Activated CD4-positive, alpha-beta T cell treated with anti-CD3 and anti-CD28 coated beads, Interleukin-2, Interleukin-4, amounts not matched to agents 100 ng/mL and 50 ng/mL, durations not matched to agents 16 hours and 8 hours (primary cell): ENCODE data around the gene GJC1.
A peak's percentile ranks its signal among the peaks of the same experiment; 100 is the strongest.

ENCODE experiments used
- DNase-seq: peaks from one replicate; pipeline ENCODE4 v3.0.0-alpha.2; 2020; ENCODE audit warnings: low spot score

The GJC1 gene

DNA sequence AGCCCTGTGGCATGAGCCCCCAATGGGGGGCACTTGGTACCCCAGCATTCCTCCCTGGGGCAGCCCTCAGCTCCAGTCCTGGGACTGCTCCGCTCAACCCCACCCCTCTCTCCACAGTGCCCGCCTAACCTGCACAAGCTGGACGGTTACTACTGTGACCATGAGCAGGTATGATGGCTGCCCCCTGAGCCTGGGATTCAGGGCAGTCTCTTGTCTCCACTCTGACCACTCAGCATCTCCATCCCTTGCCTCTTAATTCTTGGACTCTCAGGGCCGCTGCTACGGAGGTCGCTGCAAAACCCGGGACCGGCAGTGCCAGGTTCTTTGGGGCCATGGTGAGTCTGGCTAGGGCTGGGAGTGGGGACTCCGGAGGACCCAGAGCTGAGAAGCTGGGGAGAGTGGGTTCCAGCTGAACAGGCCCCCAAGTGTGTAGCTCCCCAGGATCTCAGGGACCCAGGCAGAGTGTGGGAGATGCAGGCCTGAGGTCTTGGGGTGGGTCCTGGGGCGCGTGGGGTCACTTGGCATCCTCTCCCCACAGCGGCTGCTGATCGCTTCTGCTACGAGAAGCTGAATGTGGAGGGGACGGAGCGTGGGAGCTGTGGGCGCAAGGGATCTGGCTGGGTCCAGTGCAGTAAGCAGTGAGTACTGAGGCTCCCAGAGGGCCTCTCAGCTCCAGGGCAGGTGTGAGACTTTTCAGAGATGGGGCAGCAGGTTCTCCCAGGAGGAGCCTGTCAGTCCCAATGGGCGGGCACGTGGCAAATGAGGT is 53.3 kb downstream of the GJC1 start:
- DNase-seq, result no peak

DNA sequence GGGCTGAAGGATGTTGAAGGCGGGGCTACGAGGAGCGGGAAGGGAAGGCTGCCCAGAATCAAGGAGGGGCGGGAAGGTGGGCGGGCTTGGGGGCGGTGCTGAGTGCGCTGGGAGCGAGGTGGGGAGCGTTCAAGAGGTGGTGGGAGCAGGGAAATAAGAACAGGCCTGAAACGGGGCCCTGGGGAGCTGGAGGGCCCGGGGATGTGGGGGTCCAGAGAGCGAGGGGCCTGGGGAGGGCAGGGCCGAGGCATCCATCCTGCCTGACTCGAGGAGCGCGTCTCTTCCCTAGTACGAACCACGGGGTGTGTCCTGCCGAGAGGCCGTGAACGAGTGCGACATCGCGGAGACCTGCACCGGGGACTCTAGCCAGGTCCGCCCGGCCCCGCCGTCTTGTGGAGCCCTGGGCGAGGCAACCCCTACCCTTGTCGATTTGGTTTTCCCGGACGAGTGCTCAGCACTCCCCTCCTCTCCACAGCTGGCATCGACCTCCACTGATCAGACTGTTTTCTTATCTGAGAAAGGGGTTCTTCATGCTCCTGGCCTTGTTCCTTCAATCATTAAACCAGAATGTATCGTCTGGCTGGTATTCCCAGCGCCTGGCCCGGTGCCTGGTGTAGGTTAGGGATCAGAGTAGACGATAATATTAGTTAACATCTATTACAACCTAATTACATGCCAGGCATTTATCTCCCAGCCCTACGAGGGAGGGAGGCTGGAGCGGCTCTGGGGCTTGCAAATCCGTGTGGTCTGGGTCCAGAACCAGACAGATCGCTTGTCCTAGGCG is 54.1 kb downstream of the GJC1 start:
- DNase-seq, result no peak

DNA sequence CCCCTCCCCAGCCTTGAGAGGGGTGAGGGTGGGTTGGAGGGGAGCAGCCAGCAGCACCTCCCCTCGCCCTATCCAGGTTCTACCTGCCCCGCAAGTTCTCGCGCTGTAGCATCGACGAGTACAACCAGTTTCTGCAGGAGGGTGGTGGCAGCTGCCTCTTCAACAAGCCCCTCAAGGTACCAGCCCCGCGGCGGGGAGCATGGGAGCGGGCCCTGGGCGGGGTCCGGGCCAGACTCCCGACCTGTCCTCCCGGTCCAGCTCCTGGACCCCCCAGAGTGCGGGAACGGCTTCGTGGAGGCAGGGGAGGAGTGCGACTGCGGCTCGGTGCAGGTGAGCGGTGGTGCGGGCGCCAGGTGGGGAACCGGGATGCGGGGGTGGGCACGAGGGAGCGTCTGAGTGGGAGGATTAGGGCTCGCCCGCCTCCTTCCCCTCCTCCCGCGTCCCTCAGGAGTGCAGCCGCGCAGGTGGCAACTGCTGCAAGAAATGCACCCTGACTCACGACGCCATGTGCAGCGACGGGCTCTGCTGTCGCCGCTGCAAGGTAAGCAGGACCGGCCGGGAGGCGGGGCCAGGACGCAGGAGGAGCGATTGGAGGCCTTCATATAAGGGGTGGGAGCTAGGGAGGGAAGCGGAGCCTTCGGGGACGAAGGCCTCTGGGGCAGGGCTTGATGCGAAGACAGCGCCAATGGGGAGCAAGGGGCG is 54.8 kb downstream of the GJC1 start:
- peak; percentile 97 for DNase-seq

DNA sequence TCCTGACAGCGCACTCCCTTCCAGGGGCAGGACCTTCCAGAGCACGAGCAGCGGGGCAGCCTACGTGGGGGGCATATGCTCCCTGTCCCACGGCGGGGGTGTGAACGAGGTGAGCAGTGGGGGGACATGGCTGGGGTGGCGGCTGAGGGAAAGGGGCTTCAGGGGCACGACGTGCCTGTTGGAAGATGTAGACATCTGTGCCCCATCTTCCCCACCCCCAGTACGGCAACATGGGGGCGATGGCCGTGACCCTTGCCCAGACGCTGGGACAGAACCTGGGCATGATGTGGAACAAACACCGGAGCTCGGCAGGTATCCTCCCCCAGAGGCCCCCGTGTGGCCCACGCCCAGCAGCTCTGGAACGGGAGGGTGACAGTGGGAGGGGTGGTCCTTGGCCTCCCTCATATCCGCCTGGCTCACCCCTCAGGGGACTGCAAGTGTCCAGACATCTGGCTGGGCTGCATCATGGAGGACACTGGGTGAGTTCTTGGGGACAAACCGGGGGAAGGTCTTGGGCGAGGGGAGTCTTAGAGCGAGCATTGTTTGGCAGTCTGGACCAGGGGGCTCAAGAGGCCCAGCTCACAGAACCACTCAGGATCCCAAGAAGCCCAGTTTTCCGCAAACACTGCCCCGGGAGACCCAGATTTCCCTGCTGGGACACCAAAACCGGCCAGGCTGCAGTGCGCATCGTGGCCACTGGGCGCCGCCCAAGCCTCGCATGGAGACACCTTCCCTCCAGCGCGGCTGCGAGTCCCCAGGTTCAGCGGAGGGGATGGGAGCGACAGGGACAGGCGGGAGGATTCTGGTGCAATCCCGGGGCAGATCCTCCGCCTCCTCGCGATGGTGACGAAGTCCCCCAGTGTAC is 55.6 kb downstream of the GJC1 start:
- DNase-seq, result peak; percentile 90

DNA sequence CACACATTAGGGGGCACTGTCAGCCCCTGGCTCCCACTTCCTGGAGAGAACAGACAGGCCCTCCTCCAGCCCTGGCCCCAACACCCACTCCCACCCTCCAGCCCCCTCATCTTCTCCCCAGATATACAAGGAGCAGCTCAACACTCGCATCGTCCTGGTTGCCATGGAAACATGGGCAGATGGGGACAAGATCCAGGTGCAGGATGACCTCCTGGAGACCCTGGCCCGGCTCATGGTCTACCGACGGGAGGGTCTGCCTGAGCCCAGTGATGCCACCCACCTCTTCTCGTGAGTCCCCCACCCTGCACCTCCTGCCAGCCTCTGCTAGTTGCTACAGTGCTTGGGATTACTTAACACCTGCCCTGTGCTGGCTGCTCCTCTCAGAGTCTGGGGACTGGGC is 56.9 kb downstream of the GJC1 start:
- no peak for DNase-seq

DNA sequence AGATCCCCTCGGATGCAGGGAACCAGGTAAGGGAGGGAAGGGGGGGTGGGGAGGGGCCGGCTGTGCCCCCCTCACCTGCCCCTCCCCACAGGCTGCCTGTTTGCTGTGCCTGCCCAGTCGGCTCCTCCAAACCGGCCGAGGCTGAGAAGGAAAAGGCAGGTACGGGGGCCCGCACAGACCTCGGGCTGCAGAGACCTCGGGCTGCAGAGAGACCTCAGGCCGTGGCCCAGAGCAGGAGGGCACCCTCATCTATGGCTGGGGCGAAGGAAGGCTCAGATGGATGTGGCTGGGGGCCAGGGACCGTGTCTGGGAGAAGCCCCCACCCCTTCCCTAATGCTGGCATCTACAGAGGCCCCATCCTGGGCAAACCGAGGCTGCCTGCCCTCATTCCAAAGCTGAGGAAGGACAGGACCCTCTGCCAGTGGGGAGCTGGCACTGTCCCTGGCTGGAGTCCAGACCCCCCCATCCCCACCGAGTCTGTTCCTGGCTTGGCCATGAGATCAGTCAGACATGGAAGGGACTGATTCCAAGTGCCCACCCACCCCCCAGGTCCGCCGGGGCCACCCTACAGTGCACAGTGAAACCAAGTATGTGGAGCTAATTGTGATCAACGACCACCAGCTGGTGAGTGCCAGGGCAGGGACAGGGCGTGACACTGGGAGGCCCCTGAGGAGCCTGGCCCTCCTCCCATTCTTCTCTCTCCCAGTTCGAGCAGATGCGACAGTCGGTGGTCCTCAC is 57.6 kb downstream of the GJC1 start:
- DNase-seq, result no peak

DNA sequence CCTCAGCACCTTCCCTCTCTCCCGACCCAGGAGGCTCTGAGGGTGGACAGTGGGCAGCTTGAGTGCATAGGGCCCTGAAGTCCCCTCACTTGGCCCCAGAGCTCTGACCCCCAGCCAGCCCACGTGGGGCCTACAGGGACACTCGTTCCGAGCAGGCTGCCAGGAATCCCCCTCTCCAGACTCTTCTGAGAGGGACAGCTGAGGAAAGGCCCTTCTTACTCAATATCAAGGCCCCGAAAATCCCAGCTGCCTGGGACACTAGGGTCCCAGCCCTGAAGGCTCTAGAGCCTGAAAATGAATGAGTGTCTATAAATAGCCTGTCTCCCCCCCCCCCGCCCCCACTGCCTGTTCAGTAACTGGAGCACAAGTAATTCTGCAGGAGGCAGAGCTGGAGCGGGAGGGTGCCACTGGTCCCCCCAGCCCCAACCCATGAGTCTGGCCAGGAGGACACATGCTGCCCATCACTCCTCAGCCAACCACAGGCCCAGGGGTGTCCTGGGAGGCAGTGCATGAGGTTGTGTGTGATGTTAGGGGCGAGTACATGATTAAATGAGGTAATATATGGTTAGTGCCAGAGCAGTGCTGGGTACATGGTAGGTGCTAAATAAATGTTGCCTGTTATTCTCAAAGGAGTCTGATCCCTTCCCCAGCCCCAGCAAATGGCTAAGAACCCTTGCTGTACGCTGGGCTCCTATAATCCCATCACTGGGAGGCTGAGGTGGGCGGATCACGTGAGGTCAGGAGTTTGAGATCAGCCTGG is 59.7 kb downstream of the GJC1 start:
- no peak for DNase-seq

DNA sequence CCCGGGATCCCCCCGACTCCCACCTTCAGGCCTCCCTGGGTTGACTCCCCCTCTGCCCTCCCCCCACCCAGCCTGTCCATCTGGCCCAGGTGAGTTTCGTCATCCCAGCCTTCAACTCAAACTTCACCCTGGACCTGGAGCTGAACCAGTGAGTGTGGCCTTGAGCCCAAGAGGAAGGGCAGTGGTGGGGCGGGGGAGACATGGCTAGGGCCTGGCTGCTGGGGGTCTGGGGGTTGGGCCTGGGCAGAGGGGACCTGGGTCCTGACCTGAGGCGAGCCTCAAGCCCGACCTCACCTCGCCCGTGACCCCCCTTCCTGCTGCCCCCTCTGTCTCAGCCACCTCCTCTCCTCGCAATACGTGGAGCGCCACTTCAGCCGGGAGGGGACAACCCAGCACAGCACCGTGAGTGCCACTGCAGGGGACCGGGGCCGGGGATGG is 60.4 kb downstream of the GJC1 start:
- no peak for DNase-seq

DNA sequence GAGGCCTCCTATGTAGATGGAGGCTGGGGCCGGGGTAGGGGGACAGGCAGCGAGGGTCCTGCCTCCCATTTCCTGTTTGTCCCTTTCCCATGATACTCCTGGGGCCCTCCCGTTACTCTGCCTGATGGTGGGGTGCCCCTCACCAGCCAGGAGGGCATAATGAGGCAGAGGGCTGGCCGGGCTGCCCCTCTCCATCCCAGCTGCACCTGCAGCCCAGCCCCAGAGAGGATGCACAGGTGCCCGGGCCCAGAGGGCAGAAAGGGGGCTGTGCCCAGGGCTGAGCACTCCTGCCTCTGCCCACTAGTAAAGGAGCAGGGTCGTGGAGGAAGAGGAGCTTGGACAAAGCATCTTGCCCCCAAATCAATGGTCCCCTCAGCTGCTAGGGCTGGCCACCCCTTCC is 60.9 kb downstream of the GJC1 start:
- no peak for DNase-seq

DNA sequence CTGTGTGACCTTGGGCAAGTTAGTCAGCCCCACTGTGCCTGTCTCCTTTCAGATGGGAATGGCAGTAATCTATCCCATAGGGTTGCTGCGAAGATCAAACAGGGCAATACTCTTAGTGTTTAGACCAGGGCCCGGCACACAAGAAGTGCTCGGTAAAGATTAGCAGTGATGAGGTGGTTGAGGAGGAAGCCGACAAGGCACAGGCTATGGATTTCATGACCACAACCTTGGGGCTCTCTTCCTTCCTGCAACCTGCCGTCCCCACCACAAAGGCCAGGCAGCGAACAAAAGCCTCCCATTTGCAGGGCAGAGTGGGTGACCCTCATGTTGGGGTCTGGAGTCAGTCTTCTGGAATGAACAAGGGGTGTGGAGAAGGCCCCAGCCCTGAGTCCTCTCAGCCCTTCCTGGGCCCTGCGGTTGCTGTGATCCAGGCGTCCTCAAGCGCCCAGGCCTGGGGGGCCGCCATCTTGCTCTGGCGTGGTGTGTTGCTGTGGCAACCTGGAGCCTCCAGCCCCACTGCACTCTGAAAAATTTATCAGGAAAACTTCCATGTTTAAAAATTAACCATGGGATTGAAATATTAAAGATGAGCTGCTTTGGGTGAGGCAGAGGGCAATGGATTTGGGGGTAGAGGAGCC is 61.5 kb downstream of the GJC1 start:
- DNase-seq, result no peak

DNA sequence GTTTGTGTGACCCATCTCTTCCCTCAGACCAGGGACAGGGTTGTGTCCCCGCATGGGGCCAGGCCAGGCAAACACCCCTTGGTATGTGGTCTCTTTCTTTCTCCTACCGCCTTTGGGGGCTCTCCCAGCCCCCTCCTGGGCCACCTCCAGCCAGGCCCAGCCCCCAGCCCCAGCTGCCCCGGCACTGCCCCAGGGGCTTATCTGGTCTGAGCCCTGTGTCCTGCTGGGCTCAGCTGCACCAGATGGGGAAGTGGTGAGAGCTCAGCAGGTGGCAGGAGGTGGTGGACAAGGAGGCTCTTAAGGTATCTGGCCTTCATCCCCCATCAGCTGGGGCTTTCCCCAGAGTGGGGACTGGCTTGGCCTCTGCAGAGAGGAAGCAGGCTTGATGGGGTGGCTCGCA is 62.6 kb downstream of the GJC1 start:
- no peak for DNase-seq

DNA sequence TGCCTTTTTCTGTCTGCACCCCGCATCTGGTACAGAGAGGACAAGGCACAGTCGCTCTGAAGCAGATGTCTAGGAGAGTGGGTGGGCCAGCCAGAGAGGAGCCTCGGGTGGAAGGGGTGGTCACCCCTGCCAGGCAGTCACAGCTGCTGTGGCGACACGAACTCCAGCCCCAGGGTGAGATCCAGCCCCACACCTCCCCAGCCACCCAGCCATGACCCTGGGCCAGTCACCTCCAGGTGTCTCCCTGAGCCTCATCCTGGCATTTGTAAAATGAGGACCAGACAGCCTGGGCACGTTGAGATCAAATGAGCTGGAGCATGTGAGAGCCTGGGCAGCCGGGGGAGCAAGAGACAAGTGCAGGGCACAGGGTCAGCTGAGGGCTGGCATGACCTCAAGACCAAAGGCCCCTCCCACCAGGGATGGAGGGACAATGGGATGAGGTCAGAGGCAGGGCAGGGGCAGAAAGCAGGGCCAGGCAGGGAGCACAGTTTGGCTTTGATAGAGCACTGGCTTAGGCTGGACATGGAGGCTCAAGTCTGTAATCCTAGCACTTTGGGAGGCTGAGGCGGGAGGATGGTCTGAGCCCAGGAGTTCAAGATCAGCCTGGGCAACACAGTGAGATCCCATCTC is 63.6 kb downstream of the GJC1 start:
- no peak for DNase-seq

DNA sequence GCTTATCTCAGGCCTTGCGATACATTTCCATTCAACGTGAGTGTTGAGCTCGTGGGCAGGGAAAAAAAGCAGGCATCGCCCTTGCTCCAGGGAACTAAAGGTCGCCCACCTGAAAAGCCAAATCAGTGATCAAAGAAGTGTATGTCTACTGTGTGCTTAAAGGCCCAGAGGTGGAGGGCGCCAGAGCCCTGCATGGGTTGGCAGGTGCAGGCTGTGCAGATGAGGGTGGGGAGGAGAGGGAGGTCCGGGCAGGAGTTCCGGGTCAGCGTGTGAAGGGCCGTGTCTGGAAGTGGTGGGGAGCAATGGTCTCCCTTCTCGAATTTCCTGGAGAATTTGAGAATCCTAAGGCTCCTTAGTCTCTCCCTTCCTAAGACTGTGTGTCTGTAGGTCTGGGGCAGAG is 64.1 kb downstream of the GJC1 start:
- no peak for DNase-seq

DNA sequence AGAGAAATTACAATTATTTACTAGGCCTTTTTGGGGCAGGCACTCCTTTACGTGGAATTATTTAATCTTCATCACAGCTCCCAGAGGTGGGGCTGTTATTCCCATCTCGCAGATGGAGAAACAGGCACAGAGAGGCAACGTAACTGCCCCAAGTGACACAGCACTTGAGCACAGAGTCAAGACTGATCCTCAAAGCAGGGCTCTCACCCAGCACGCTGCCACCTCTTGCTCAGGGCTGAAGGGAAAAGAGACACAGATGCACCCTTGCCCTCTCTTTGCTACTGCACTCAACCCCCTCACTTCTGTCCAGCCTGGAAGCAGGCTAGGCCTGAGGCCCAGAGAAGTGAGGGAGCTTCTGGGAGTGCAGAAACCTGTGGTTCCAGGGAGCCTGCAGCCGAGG is 66.9 kb downstream of the GJC1 start:
- DNase-seq, result no peak

DNA sequence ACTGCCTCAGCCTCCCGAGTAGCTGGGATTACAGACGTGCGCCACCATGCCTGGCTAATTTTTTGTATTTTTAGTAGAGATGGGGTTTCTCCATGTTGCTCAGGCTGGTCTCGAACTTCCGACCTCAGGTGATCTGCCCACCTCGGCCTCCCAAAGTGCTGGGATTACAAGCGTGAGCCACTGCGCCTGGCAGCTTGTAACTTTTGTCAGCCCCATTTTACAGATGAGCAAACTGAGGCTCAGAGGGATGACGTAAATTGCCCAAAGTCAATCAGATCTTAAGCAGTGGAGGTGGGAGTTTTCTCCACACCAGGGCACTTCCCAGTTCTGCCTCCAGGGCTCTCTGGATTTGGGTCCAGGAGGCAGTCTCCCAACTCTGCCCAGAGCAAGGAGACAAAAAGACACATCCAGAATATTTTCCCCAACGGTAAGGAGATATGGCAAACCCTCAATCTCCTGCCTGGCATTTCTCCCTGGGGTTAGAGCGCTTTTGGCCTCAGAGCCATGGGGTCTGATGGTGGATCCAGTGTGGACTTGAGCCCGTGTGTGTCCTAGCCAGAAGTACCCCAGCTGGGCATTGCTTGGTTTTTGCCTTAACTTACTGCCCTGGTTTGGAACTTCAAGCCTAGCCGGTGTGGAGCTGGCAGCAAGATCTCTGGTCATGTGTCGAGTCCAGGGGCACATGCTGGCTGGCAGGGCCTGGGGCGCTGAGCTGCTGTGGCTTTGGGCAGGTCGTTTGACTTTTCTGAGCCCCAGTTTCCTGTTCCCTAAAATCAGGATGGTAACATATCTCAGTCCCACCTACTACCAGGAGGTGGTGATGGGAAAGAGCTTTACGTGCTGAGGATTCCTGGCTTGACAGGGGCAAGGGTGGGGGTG is 67.9 kb downstream of the GJC1 start:
- no peak for DNase-seq

DNA sequence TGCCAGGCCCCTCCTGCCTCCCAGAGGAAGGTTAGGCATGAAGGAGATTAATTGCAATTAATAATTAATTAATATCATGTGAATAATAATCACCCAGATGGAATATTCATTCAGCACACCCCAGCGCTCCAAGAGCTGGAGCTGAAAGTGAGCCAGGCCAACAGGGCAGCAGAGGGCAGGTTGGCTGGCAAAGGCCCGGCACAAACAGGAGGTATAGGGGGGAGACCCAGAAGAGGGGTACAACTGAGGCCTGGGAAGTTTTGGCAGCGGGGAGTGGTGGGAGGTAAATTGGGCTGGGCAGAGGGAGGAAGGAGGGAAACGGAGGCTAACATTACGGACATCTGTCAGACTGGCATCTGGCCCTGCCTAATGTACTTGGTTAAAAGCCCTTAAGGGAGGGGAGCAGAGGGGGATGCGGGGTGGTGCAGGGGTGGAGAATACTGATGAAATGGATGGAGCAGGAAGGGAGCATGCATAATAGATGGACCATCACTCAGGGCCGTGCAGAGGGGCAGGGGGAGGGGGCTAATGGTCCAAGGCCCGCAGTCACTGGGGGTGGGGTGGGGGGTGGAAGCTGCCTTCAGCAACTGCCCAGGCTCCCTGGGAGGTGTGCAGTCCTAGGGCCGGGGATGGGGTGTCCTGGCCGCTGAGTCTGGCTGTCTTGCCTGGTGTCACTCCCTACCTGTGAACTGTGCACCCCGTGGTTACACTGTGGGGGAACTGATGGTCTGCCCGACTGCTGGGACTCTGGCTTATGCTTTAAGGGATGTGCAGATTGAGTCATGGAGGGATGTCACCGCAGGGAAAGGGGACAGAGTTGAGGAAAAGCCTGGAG is 69.4 kb downstream of the GJC1 start:
- no peak for DNase-seq

DNA sequence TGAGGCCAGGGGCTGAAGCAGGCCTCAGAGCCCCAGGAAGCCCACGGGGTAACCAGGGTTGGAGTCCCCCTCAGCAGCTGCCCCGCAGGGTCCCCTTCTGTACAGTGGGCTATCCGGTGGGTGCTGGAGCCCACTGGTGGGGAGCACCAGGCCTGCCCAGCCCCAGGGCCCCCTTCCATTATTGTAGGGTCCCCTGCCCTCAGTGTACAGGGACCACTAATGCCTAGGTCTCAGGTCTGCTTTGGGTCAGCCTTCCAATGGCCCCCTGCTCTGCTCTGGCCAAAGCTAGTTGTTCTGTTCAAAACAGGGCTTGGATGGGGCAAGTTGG is 70.2 kb downstream of the GJC1 start:
- no peak for DNase-seq
